ENCODE data around the gene TMEM95.
A peak's percentile ranks its signal among the peaks of the same experiment; 100 is the strongest.
"Not testable (repeated sequence)": the region's sequence is repeated elsewhere in the genome, so short reads cannot be mapped to it uniquely, and the experiment has no call there.

The TMEM95 gene

DNA sequence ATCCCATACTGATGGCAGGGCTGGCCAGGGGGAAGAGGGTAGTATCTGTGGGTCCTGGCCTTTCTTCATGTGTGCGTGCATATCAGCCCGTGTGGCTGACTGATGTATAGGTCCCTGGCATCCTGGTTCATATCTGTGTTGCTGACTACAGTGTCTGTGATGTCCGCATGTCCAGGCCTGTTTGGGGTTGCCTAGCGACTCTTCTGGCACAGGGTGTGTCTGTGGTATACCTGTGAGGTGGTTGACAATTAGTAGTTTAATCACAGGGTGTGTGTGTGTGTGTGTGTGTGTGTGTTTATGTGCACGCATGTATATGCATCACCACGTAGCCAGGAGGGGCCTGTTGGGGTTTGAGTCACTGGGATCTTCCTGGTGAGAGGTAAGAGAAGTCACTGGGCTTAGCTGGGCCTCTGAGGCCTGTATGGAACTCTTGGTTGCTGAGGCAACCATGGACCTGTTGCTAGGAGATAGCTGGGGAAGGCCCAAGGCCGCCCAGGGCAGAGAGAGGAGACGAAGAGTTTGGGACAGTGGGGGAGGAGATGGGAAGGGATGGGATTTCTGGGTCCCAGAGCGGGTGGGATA, 603 bp upstream of the TMEM95 start:
- H3K27ac ChIP-seq = no peak overlapping the region
- TF ChIP-seq CTCF (conservative IDR thresholded peaks at IDR 0.05) = no peak

DNA sequence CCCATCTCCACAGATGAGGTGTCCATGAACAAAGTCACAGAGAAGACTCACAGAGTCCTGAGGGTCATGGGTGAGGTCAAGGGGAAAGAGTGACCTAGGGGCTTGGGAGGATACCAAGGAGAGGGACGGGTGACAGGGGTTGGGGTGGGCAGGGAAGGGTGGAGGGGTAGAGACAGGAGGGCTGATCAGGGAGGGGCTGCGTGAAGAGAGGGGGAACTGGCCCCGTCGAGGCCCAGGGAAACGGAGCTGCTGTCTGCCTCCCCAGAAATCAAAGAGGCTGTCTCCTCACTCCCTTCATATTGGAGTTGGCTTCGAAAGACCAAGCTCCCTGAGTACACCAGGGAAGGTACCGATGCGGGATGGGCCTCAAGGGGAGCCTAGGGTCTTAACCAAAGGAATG, 617 bp downstream of the TMEM95 start:
- no peak for TF ChIP-seq CTCF (conservative IDR thresholded peaks at IDR 0.05)
- H3K27ac ChIP-seq = no peak overlapping the region

GRCh38 chr17:7356072-7356549, 1.2 kb downstream of the TMEM95 start:
- peak; percentile 80 for TF ChIP-seq CTCF (conservative IDR thresholded peaks at IDR 0.05)
- no peak overlapping the region for H3K27ac ChIP-seq

DNA sequence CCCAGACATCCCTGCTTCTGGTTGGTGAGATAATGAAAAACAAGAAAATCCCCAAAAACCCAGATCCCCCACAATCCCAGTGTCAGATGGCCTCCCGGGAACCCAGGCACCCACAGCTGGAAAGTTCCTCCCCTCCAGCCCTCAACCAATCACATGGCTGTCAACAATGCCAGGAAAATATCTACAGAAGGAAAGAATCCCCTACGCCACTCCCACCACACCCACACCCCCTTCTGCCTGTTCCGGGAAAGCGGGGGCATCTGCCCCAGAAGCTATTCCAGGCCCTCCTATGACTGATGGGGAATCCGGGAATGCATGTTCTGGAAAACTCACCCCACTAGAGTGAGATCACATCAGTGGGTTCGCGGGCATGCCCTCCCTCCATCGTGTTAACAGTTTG, 1.8 kb downstream of the TMEM95 start:
- TF ChIP-seq CTCF (conservative IDR thresholded peaks at IDR 0.05) = no peak
- H3K27ac ChIP-seq = no peak overlapping the region

DNA sequence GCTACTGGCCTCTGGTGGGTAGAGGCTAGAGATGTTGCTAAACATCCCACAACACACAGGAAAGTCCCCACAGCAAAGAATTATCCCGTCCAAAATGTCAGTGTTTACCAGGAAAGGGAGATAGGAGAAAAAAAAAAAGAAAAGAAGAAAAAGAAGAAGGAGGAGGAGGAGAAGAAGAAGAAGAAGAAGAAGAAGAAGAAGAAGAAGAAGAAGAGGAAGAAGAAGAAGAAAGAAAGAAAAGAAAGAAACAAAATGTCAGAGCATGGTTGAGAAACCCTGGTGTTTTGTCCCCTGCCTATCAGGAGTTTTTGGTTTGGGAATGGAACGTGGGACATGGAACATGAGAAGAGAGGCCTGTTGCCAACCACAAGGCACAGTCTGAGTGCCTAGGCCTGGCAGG, 2.4 kb downstream of the TMEM95 start:
- no peak for TF ChIP-seq CTCF (conservative IDR thresholded peaks at IDR 0.05)
- no peak overlapping the region for H3K27ac ChIP-seq

DNA sequence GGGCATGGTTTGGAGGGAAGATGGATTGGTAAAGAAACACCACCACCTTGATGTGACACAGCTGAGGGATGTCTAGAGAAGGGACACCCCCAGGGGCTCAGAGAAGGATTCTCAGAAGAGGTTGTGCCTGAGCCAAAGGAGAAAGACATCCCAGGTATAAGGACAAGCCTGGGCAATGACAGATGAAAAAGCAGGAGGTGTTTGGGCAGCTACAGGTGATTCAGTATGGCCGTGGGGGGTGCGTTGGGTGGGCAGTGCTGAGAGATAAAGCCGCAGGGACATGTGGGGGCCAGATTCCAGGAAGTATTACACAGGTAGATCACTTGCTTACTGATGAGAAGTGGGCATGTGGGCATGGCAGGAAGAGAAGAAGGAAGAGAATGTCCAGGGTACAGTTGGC, 7.0 kb downstream of the TMEM95 start:
- no peak for TF ChIP-seq CTCF (conservative IDR thresholded peaks at IDR 0.05)
- H3K27ac ChIP-seq = no peak overlapping the region

DNA sequence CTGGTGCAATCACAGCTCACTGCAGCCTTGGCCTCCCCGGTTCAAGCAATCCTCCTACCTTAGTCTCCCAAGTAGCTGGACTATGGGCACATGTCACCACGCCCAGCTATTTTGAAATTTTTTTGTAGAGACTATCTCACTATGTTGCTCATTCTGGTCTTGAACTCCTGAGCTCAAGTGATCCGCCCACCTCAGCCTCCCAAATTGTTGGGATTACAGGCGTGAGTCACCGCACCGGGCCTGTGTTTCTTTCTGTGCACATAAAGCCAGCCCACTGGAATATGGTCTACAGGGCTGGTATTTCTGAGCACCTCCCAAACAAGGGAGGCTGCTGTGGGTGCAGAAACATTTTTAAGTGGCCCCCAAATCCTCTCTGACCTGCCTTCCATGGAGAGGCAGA, 8.4 kb downstream of the TMEM95 start:
- TF ChIP-seq CTCF (conservative IDR thresholded peaks at IDR 0.05) = no peak
- H3K27ac ChIP-seq = no peak overlapping the region

DNA sequence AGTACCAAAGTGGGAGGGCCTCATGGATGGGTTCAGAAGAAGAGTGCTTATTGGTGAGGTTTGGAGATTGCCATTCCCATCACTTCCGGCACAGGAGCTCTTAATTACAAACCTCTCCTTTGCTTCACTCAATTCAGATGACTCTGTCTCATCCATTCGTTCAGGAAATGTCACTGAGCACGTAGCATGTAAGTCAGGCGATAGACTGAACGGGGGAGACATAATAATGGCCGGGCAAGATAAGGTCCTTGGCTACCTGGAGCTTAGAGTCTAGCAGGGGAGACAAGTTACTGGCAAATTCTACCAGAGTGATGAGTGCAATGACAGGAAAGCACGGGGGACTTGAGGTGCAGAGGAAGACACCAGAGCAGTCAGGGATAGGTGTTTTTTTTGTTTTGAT, 11.0 kb downstream of the TMEM95 start:
- not testable (repeated sequence) for H3K27ac ChIP-seq

All from VCaP (cell line).